WI38 (cell line): ENCODE measurements around the gene MRPL28.

ENCODE experiments used
- H3K4me3 ChIP-seq: 2 replicates; pipeline ENCODE4 v1.5.1; 2011; ENCODE audit warnings: low read depth, mild to moderate bottlenecking, control low read depth, low read length
- CTCF ChIP-seq: IDR thresholded peaks from 2 replicates; pipeline ENCODE4 v1.5.1; 2012; ENCODE audit warnings: low read depth, mild to moderate bottlenecking, control low read depth, low read length

The MRPL28 gene

GRCh38 chr16:360698-361336, 9.5 kb downstream of the MRPL28 start:
- no peak for TF ChIP-seq CTCF
- H3K4me3 ChIP-seq, result no peak overlapping the region

- H3K4me3 ChIP-seq, result no peak overlapping the region
- TF ChIP-seq CTCF, result no peak
These were observed 10.3 kb downstream of the MRPL28 start for GRCh38 chr16:359871-360697.

- TF ChIP-seq CTCF, result no peak
- H3K4me3 ChIP-seq, result no peak overlapping the region
These were observed 11.1 kb downstream of the MRPL28 start for GRCh38 chr16:359067-359763.

GRCh38 chr16:356741-357140, 13.6 kb downstream of the MRPL28 start:
- no peak for TF ChIP-seq CTCF

GRCh38 chr16:354971-355461, 15.3 kb downstream of the MRPL28 start:
- no peak overlapping the region for H3K4me3 ChIP-seq
- TF ChIP-seq CTCF, result no peak

More at GRCh38 chr16:356741-357140, 13.6 kb downstream of the MRPL28 start:
- H3K4me3 ChIP-seq, result no peak overlapping the region

GRCh38 chr16:354291-354881, 16.0 kb downstream of the MRPL28 start:
- no peak for TF ChIP-seq CTCF
- H3K4me3 ChIP-seq, result no peak overlapping the region
